Ishikawa (cell line): ENCODE measurements around the gene GLA.

Experiments used
- CEBPB ChIP-seq: IDR thresholded peaks from 2 replicates; pipeline ENCODE4 v1.6.1; 2012
- CREB1 ChIP-seq: IDR thresholded peaks from 2 replicates; pipeline ENCODE4 v1.6.1; 2012; ENCODE audit warnings: low read depth
- EGR1 ChIP-seq: IDR thresholded peaks from 2 replicates; pipeline ENCODE4 v1.6.1; 2012
- EP300 ChIP-seq: IDR thresholded peaks from 2 replicates; pipeline ENCODE4 v1.6.1; 2012; ENCODE audit warnings: borderline replicate concordance
- FOXM1 ChIP-seq: IDR thresholded peaks from 2 replicates; pipeline ENCODE4 v1.6.1; 2012; ENCODE audit warnings: low read depth, borderline replicate concordance
- NFIC ChIP-seq: IDR thresholded peaks from 2 replicates; pipeline ENCODE4 v1.6.1; 2012
- RAD21 ChIP-seq: IDR thresholded peaks from 2 replicates; pipeline ENCODE4 v1.6.1; 2012; ENCODE audit warnings: low read depth
- REST ChIP-seq: IDR thresholded peaks from 2 replicates; pipeline ENCODE4 v1.6.1; 2012; ENCODE audit warnings: low read depth, mild to moderate bottlenecking
- TAF1 ChIP-seq: IDR thresholded peaks from 2 replicates; pipeline ENCODE4 v1.6.1; 2012; ENCODE audit warnings: low read depth, mild to moderate bottlenecking
- TCF12 ChIP-seq: IDR thresholded peaks from 2 replicates; pipeline ENCODE4 v1.6.1; 2012; ENCODE audit warnings: low read depth
- TEAD4 ChIP-seq: IDR thresholded peaks from 2 replicates; pipeline ENCODE4 v1.6.1; 2012
- USF1 ChIP-seq: IDR thresholded peaks from 2 replicates; pipeline ENCODE4 v1.6.1; 2012
- YY1 ChIP-seq: IDR thresholded peaks from 2 replicates; pipeline ENCODE4 v1.6.1; 2012; ENCODE audit warnings: low read depth
- ZBTB7A ChIP-seq: IDR thresholded peaks from 2 replicates; pipeline ENCODE4 v1.6.1; 2012; ENCODE audit warnings: low read depth
- TF ChIP-seq, protein P1 (sequence below): IDR thresholded peaks from 2 replicates; pipeline ENCODE4 v1.6.1; 2012

GLA gene

DNA sequence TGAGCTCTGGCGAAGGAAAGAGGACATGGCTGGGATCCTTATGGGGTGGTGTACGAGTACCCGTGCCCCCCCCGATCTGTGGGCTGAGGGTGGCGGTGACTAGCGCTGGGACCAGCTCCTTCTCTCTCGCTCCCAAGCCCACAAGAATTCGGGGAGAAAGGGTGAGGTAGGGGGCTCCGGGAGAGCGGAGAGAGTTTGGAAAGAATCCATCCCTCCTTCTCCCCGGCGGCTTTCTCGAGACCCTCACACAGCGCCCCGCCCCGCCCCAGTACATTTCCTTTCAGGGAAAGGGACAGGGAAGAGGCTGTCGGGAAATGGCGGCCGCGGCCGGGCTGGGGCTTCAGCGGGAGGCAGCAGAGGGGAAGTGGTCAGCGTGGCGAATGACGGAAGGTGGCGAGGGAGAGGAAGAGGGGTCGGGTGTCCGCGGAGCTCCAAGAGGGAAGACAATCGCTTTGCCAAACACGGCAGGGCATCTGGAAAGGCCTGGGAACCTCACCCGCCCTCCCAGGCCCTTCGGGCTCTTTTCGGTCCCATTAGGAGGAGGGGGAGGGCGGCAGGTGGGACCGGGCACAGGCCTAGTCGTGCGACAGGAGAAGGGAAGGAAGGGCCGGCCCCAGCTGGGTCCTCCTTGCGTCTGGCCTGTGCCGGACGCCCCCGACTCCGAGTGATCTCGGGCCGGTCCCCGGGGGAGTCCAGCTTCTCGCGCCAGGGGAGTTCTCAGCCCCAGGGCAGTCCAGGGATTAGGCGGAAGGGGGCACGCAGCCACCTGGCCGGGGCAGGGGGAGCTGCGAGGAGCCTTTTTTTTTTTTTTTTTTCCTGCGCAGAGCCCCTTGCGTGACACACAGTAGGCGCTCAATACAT, 10.5 kb upstream of the GLA start:
- no peak for TF ChIP-seq RAD21
- peak; percentile 67; the same call in 1 of the 2 replicates for TF ChIP-seq TAF1
- no peak for TF ChIP-seq EP300
- TF ChIP-seq REST, result no peak
- TF ChIP-seq CEBPB, result no peak
- no peak for TF ChIP-seq ZBTB7A
- TF ChIP-seq EGR1, result no peak
- no peak for TF ChIP-seq TEAD4
- TF ChIP-seq, protein P1, sequence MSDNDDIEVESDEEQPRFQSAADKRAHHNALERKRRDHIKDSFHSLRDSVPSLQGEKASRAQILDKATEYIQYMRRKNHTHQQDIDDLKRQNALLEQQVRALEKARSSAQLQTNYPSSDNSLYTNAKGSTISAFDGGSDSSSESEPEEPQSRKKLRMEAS, result no peak
- no peak; the same call in 1 of the 2 replicates for TF ChIP-seq TCF12
- TF ChIP-seq CREB1, result no peak
- peak; percentile 89 for TF ChIP-seq YY1

GRCh38 chrX:101417190-101417589, 9.5 kb upstream of the GLA start:
- no peak for TF ChIP-seq TAF1
- TF ChIP-seq, protein P1, result no peak
- TF ChIP-seq FOXM1, result no peak
- TF ChIP-seq REST, result no peak
- no peak for TF ChIP-seq CEBPB
- no peak for TF ChIP-seq USF1
- no peak for TF ChIP-seq EGR1
- TF ChIP-seq CREB1, result no peak
- no peak for TF ChIP-seq TEAD4
- TF ChIP-seq ZBTB7A, result no peak
- no peak for TF ChIP-seq TCF12
- no peak for TF ChIP-seq EP300
- TF ChIP-seq YY1, result no peak
- no peak for TF ChIP-seq RAD21
- TF ChIP-seq NFIC, result no peak

GRCh38 chrX:101416691-101417090, 9.0 kb upstream of the GLA start:
- TF ChIP-seq YY1, result no peak
- TF ChIP-seq CEBPB, result no peak
- TF ChIP-seq, protein P1, result no peak

- TF ChIP-seq CEBPB (no peak), RAD21 (peak; percentile 47)
Measured at GRCh38 chrX:101415180-101416145, 7.7 kb upstream of the GLA start.

GRCh38 chrX:101411984-101412383, 4.3 kb upstream of the GLA start:
- TF ChIP-seq YY1 (no peak), USF1 (no peak), EGR1 (no peak), CEBPB (no peak), REST (no peak), RAD21 (no peak), TAF1 (no peak), TCF12 (no peak), ZBTB7A (no peak), CREB1 (no peak)
- TF ChIP-seq, protein P1, result no peak
